ENCODE measurements around the gene CA10. TPM values are rescaled to one million over a fixed set of nuclear protein-coding genes. Genes with fewer than 3 reads are reported as not detected.

The CA10 gene
- total and polyA plus RNA-seq, 9 of the 15 experiments (the other 6 are each of a cell fraction or from before 2014, with no cell fraction given) = not detected

DNA sequence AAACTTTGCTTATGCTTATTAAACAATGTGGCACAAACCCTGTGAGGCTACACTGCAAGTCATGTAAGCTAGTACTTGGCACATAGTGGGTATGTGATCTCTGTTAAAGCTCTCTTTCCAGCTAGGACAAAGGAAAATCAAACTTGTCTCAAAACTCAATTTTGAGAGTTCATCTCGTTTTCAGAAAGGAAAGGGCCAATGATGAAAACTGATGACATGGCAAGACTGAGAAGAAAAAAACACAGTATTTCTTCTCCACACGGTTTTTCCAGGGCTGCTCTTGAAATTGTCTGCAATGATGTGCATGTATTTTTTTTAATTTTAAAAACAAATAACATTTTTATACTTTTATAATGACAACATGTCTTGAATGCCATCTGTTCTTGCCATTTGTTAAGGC, 389.8 kb downstream of the CA10 start:
- Histone ChIP-seq H3K4me1 (replicated peaks in 1 of 2; ENCODE audit: control insufficient read depth in 2 of 2, insufficient read depth in 2 of 2, low read length in 2 of 2) (no peaks in the 10 kb centered on the region), H3K79me2 (ENCODE audit: control insufficient read depth, insufficient read depth, low read length) (no peaks in the 10 kb centered on the region), H2AFZ (ENCODE audit: low read depth, low read length) (no peak overlapping the region), H3K9ac (ENCODE audit: insufficient read depth in 1 of 2, low read depth in 2 of 2, low read length in 2 of 2) (no peak overlapping the region), H3K9me3 (replicated peaks; ENCODE audit: control insufficient read depth, insufficient read depth, low read depth, low read length) (no peaks in the 10 kb centered on the region), H3K27me3 (ENCODE audit: control insufficient read depth in 2 of 2, insufficient read depth in 2 of 2, low read length in 2 of 2) (no peaks in the 10 kb centered on the region), H3K27ac (ENCODE audit: extremely low read depth, low read depth, low read length) (no peak overlapping the region), H3K9me1 (ENCODE audit: control insufficient read depth, insufficient read depth, low read length) (no peaks in the 10 kb centered on the region), H3K4me3 (no peak overlapping the region), H3K36me3 (ENCODE audit: control insufficient read depth, insufficient read depth, low read length) (no peaks in the 10 kb centered on the region), H4K20me1 (replicated peaks; ENCODE audit: control insufficient read depth, insufficient read depth, low read length) (no peaks in the 10 kb centered on the region), H3K4me2 (ENCODE audit: insufficient read depth, low read length) (no peak overlapping the region)
- TF ChIP-seq RUNX1 (IDR thresholded peaks at IDR 0.05; ENCODE audit: low read depth) = no peak
- TF ChIP-seq TCF3 (CRISPR knock-in tag; IDR thresholded peaks at IDR 0.05) = no peak
- TF ChIP-seq MTA2 (IDR thresholded peaks at IDR 0.05; ENCODE audit: low read depth) = no peak
- TF ChIP-seq, protein P1, sequence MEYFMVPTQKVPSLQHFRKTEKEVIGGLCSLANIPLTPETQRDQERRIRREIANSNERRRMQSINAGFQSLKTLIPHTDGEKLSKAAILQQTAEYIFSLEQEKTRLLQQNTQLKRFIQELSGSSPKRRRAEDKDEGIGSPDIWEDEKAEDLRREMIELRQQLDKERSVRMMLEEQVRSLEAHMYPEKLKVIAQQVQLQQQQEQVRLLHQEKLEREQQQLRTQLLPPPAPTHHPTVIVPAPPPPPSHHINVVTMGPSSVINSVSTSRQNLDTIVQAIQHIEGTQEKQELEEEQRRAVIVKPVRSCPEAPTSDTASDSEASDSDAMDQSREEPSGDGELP (CRISPR knock-in tag; IDR thresholded peaks at IDR 0.05; ENCODE audit: borderline replicate concordance) = no peak
- TF ChIP-seq CHD4 (IDR thresholded peaks at IDR 0.05; ENCODE audit: insufficient read depth, insufficient replicate concordance, low read depth, low read length, poor library complexity, severe bottlenecking) = no peak
- no peak for TF ChIP-seq FOXA1 (IDR thresholded peaks at IDR 0.05; ENCODE audit: borderline replicate concordance)
- no peak for TF ChIP-seq ZNF134 (CRISPR knock-in tag; conservative IDR thresholded peaks at IDR 0.05)
- no peak for TF ChIP-seq ZEB2 (IDR thresholded peaks at IDR 0.05)
- TF ChIP-seq DACH1 (IDR thresholded peaks at IDR 0.05; ENCODE audit: partially characterized antibody) = no peak
- no peak for TF ChIP-seq ZSCAN29 (IDR thresholded peaks at IDR 0.05)
- TF ChIP-seq, protein P2, sequence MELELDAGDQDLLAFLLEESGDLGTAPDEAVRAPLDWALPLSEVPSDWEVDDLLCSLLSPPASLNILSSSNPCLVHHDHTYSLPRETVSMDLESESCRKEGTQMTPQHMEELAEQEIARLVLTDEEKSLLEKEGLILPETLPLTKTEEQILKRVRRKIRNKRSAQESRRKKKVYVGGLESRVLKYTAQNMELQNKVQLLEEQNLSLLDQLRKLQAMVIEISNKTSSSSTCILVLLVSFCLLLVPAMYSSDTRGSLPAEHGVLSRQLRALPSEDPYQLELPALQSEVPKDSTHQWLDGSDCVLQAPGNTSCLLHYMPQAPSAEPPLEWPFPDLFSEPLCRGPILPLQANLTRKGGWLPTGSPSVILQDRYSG (tag; conservative IDR thresholded peaks at IDR 0.05; ENCODE audit: low read depth) = no peak
- in situ Hi-C loops (cut with MboI) = no loop called here
- ChIA-PET POLR2A (interaction anchor here (0.7 kb wide), 1 partner anchor 17 kb away, joined by 3 read pairs; no protein-coding TSS in a partner anchor), CTCF (ENCODE audit: low intra/inter-chr PET ratio) (interaction anchor here (0.7 kb wide), 1 partner anchor 92 kb away, joined by 3 read pairs; no protein-coding TSS in a partner anchor)
- WGBS (ENCODE audit: insufficient coverage, low coverage, missing lambda C conversion rate) = 0% methylated on average over 2 of the region's 2 CpGs
- DNase-seq (ENCODE audit: extremely low read depth in 1 of 4, low spot score in 3 of 4) (no peak), FAIRE-seq (no peak), ATAC-seq (no peak)
- no TSS peak for BruUV-seq (replicated peaks)
- intact Hi-C loops (cut with micrococcal nuclease) = no loop called here

Measured in K562 (cell line).